Stimulated activated CD8-positive, alpha-beta memory T cell treated with anti-CD3 and anti-CD28 coated beads, Interleukin-4, amount 100 ng/mL, for 24 hours (primary cell): ENCODE results near the gene HM13.
"Not testable (repeated sequence)": the region's sequence is repeated elsewhere in the genome, so short reads cannot be mapped to it uniquely, and the experiment has no call there.

Experiments
- DNase-seq: peaks from one replicate; pipeline ENCODE4 v3.0.0-alpha.2; 2020; ENCODE audit warnings: low read depth

The HM13 gene

DNA sequence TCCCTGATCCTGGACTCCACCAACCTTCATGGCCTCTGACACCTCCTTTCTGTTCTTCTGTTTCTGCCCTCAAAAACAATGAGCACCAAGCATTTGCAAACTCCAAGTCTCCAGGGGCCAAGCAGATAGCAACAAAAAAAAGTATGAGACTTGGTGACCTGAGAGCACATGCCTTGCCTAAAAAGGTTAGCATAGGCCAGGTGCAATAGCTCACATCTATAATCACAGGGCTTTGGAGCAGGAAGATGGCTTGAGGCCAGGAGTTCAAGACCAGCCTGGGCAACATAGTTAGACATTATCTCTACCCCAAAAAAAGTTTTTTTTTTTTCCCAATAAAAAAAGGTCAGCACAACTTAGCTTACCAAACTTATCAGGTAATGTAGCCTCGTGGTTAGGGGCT, 13.7 kb upstream of the HM13 start:
- no peak for DNase-seq

DNA sequence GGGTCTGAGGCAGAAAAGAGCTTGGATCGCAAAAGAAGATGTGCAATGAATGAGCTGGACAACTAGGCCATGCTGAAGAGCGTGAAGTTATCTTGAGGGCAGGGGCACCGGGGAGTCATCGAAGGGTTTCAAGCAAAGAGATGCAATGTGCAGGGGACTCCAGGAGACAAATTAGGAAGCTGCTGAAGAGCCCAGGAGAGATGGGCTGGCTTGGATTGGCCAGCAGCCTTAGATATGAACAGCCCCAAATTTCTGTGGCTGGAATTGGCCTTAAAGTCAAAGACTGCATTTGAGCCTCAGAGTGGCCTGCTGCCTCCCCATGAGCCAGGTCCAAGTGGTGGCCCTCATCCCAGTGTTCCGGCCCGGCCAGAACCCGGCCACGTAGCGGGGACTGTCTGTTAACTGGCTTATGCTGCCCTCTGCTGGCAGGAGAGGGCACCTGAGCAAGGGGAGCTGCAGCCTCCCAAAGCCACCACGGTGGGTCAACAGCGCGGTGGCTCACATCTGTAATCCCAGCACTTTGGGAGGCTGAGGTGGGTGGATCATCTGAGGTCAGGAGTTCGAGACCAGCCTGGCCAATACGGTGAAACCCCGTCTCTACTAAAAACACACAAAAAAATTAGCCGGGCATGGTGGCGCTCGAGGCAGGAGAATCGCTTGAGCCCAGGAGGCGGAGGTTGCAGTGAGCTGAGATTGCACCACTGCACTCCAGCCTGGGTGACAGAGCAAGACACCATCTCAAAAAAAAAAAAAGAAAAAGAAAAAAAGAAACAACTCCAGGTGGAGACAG, 11.2 kb upstream of the HM13 start:
- DNase-seq = peak; percentile 64

DNA sequence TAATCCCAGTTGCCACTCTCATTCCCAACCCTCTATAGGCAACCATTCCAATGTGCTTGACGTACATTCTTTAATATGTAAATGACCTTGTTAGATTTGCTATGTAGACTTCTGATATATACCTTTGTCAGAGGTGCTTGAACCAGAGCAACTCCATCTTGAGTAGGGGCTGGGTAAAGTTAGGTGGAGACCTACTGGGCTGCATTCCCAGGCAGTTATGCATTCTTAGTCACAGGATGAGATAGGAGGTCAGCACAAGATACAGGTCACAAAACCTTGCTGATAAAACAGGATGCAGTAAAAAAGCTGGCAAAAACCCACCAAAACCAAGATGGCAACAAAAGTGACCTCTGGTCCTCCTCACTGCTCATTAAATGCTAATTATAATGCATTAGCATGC, 8.3 kb upstream of the HM13 start:
- no peak for DNase-seq

DNA sequence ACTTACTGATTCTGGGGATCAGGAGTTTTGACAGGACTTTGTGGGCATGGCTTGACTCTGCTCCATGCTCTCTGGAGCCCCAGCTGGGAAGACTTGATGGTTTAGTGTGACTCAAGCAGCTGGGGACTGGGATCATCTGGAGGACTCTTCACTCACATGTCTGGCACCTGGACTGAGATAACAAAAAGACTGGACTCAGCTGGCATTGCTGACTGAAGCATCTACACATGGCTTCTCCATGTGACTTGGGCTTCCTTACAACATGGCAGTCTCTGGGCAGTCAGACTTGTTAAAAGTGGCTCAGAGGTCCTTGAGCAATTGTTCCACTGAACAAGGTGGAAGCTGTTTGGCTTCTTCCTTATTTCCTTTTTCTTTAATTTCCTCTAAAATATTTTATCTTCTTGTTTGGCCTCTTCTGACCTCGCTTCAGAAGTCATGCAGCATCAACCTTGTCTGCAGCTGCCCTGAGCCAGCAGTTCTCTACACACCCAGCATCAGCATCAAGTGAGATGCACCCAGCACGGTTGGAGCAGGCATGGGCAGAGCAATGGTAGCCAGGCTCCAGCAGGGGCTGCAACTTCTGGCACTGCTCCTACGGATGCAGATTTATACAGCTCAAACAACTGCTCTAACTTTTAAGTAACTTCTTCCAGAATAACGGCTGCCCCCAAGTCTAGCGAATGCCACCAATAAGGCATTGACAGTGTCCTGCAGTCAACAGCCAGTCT, 5.6 kb upstream of the HM13 start:
- DNase-seq = no peak

DNA sequence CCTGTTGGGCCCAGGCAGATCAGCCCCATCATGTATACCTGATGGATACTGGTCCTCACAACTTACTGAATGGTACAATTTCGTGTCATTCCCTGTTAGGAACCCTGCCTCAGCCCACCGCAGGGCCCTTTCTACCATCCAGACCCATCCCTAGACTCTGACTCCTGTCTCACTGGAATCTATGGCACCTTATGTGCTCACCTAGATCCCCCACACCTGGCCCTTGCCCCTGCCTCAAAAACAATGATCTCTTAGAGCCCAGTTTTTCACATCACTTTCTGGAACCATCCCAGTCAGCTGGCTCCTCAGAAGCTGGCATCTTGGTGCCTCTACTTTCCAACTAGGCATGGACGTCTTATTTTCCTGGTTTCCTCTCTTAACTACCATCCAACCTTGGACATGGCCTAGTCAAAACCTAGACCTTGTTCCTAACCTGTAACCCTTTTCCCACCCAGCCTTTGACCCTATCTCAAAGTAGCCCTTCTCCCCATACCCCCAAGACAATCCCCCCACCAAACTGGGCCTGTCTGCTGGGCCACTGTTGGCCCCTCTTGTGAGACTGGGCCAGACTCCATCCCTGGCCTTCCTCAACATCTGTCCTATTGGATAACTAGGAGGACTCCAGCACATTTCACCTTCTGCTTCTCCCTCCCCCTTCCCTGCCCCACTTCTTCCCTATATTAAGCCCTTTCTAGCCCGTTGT, 981 bp downstream of the HM13 start:
- DNase-seq = no peak

DNA sequence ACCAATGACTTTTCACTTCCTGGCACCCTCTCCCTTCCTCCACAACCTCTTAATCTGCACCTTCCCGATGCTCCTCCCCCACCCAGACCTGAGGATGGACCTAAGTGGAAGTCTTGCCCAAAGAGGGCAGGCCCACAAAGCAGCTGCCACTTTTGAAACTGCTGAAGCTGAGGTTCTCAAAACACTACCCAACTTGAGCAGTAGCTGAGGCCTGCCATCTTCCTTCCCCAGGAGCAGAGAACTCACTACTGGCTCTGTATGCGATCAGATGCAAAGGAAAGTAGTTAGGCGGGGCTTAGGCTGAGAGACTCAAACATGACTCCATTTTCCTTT, 1.5 kb downstream of the HM13 start:
- no peak for DNase-seq

DNA sequence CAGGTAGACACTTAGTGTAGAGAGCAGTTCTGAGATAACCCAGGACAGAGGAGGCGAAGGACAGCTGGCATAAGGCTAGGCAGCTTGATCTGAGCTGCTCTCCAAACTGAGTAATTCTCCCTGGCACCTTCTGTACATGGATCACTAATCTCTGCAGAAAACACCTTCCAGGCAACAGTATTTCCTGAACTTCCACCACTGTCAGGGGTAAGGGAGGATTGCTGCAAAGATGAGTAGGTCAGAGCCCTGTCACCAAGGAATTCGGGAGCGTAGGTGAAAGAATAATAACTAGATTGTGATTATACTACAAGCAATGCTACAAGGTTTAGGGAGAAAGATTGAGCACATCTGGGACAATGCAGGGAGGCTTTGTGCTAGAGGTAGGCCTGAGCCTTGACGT, 1.9 kb downstream of the HM13 start:
- no peak for DNase-seq

DNA sequence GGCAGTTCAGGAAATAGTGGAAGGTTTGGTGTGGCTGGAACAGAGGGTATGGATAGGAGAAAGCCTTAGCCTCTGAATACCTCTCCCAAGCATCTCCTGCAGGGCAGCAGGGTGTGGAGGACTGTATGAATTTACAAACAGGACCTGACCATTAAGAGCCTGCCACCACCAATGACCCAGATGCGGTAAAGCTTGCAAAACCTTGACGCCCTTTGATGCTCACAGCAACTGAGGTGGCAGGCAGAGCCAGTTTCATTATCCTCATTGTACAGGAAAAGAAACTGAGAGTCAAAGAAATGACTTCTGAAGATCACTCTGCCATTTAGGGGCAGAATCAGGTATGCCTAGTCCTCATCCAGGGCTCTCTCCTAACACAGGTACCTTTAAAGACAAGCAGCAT, 2.4 kb downstream of the HM13 start:
- no peak for DNase-seq

DNA sequence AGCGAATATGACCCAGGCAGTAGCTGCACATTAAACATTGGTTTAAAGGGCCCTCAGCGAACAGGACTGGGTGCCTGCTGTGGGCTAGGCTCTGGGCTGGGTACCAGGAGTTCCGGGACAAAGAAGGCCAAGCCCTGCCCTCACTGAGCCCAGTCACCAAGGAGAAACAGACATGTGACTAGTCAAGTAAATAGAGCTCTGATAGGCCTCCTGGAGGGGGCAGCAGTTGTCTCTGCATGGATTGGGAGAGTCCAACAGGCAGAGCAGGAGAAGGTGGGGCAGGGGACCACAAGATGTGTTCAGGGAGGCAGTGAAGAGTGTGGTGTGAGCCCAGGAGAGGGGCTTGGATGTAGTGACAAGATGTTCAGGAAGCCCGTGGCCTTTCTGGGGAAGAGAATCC, 3.1 kb downstream of the HM13 start:
- DNase-seq = no peak

DNA sequence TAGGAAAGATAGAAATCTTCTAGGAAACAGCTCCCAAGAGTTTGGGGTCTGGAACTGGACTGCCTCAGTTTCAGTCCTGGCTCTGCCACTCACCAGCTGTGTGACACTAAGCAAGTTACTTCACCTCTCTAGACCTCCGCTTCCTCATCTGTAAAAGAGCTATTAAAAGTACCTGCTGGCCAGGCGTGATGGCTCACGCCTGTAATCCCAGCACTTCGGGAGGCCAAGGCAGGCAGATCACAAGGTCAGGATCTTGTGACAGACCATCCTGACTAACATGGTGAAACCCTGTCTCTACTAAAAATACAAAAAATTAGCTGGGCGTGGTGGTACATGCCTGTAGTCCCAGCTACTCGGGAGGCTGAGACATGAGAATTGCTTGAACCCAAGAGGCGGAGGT, 7.0 kb downstream of the HM13 start:
- not testable (repeated sequence) for DNase-seq

DNA sequence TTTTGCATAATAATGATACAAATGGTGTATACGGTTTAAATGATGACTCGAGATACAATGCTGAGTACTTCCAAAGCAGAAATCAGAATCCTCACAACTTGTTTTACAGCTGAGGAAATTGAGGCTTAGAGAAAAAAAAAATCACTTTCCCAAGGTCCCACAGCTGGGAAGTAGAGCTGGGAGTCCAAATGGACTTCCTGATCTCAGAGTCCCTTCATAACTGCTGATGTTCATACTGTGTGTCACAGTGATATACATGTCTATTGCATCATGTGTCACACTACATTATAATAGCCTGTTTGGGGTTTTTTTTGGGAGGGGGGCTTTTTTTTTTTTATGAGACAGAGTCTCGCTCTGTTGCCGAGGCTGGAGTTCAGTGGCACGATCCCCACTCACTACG, 8.5 kb downstream of the HM13 start:
- DNase-seq = no peak

DNA sequence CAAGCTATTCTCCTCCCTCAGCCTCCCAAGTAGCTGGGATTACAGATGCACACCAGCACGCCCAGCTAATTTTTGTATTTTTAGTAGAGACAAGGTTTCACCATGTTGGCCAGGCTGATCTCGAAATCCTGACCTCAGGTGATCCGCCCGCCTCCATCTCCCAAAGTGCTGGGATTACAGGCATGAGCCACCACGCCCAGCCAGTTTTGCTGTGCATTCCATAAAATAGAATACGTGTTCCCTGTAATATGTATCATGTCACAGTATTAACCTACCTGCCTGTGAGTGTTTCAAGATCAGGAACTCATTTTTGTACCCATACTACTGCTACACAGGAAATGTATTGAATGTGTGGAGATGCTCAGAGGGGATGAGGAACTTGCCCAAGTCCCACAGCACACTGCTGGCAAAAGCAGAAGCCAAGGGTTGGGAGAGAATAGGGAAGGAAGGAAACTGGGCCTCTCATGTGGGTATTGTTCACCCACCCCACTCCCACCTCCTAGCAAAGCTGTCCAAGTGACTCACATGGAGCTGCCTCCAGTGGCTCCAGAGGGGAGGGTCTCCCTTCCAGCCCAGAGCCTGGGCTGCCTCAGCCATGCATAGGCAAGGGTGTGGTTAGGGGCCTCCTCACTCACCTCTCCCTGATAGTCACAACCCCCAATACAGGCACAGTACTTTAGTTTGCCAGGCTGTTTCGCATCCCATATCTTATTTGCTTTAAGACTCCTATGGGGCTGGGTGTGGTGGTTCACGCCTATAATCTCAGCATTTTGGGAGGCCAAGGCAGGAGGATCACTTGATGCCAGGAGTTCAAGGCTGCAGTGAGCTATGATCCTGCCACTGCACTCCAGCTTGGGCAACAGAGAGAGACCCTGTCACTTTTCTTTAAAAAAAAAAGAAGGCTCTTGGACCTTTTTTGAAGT, 9.4 kb downstream of the HM13 start:
- no peak for DNase-seq

DNA sequence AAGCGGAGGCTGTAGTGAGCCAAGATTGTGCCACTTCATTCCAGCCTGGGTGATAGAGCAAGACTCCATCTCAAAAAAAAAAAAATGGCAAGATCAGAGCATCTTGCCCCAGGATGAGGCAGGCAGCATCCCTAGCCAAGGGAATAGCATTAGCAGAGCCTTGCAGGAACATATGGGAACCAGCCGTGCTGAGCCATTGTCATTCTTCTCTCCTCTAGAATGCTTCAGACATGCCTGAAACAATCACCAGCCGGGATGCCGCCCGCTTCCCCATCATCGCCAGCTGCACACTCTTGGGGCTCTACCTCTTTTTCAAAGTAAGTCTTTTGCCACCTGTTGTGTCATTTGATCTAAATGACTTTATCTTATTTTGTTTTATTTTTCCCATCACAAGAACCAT, 13.0 kb downstream of the HM13 start:
- DNase-seq = no peak

DNA sequence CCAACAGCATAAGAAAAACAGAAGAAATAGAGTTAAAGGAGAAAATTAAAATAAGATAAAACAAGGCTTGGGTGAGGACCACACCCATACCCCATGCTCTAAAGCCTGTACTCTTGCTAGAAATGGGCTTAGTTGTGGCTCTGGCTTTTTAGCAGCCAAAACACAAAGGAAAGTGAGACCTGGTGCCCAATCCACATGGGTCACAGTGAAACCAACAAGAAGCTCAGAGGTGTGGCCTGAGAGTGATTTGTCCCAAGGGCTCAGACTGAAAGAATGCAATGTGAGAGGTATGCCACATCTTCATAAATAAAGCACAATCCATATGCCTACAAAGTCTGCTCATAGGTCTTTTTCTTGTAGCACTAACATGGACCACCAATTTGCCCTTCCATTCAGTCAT, 21.1 kb downstream of the HM13 start:
- no peak for DNase-seq

DNA sequence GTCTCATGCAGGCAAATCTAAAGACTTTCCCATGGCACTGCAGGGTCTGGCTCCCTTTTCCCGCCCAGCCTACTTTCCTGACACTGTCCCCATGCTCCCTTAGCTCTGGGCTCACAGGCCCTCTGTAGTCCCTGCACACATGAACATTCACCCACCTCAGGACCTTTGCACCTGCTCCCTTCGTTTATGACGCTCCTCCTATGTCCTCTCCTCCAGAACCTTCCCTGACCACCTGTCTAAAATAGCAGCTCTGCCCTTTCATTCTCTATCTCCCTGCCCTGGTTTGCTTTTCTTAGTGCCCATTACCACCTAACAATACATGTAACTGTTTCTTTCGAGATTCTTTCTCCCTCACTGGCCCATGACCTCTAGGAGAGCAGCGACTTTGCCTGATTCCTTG, 22.3 kb downstream of the HM13 start:
- DNase-seq = no peak

DNA sequence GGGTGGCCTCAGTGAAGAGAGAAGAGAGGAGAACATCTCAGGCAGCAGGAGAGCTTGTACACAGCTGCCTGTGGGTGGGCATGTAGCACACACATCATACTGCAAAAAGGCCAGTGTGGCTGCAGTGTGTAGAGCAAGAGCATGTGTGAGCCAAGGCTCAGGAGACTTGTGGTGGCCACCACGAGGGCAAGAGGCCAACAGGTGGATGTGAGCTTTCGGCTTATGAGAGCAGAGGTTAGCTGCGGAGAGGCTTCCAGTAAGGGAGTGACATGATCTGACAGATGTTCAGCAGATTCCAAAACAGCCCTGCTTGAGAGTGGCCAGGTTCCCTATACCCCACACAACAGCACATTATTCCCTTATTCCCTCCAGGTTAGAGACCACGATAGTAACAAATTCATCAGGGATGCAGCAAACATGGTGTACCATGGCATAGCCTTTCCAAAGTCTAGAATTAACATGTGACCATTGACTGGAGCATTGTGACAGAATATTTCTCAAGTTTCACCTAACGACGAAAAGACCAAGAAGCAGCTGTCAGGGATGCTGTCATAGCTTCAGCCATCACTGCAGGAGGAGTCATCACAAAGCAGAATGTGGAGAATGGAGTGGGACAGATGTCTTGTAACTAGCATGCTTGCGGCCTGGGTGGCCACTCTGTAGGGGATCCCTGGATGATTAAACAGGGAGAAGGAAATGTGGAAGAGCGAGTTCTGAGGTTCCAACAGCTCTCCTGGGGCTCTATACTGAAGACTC, 23.1 kb downstream of the HM13 start:
- DNase-seq = no peak

DNA sequence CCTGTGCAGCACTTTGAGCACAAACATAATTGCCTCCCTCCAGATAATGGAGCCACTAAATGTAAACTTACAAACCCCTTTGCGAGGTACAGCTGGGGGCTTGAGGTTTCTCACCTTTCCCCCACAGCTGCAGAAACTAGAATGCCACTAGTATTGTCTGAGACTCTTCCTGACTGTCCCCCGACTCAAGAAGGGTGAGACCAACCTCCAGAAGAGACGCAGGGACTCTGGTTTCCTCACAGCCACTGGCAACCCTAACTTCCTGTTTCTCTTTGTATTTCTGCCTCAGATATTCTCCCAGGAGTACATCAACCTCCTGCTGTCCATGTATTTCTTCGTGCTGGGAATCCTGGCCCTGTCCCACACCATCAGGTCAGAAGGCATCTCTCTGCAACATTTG, 23.6 kb downstream of the HM13 start:
- no peak for DNase-seq

DNA sequence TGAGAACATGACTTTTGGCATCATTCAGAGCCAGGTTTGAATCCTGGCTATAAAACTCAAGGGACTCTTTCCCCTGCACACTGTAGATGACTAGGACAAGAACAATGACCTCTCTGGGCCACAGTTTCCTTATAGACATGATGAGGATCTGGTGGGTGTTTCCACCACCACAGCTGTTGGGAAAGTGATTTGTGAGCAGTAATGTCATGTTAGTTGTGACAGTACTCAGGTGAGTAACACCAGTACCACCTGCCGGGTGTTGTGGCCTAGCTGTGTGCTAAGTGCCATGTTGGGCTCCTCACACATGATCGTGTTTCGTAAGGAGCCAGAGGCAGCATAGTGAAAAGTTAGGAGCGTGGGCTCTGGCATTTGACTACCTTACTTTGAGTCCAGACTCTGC, 24.1 kb downstream of the HM13 start:
- no peak for DNase-seq

DNA sequence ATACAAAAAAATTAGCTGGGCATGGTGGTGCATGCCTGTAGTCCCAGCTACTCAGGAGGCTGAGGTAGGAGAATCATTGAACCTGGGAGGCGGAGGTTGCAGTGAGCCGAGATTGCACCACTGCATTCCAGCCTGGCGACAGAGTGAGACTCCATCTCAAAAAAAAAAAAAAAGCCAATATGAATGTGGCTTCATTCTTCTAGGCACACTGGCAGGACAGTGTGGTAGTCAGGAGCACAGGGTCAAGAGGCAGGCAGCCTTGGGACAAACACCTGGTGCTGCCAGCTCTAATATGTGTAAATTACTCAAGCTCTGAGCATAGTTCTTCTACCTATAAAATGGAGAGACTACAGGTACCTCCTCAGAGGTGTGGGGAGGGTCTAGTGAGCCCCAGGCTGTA, 25.4 kb downstream of the HM13 start:
- DNase-seq = not testable (repeated sequence)

DNA sequence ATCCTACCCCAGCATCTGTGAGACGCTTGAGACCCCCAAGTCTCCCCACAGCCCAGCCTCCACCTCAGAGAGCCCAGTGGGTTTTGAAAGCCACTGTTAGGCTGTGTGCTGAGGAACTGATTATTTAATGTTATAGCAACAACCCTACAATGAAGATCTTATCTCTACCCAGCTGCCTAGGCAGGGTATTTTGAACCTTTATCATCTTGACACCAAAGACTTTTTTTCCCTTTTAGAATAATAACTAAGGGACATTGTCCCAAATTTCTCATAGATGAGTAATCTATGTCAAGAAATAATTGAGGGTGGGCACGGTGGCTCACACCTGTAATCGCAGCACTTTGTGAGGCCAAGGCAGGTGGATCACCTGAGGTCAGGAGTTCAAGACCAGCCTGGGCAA, 26.2 kb downstream of the HM13 start:
- DNase-seq = no peak

DNA sequence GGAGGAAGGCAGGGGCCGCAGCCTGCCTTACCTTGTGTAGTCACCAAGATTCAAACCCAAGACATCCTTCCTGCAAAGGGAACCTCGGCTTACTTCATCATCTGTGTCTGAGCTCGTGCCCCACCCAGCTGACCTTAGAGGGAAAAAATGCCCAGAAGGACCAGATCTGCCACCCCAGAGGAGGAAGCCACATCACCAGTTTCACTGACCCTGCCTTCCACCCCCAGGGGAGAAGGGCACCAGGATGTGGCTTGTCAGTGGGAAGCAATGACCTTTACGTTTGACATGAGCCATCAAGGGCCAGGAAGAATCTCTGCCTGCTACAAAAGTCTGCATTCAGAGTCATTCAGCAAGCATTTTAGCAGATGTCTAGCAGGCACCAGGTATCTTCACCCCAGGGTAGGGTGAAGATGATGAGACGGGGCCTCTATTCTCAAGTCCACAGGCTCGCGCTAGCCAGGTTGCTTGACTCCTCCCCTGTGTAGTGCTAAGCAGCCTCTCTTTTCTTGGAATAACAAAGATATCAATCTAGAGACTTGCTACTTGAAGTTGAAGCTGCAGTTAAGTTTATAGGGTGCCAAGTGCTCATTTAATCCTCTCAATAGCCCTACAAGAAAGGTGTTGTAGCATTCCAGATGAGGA, 28.1 kb downstream of the HM13 start:
- DNase-seq = no peak
